ENCODE results near the gene CLSTN2. TPM values are rescaled to one million over a fixed set of nuclear protein-coding genes. Genes with fewer than 3 reads are reported as not detected.

Gene CLSTN2
- total and polyA plus RNA-seq, 2 of the 4 experiments (the other 2 are of a cell fraction): under 0.01 to 0.07 TPM

GRCh38 chr3:140022066-140022770, 87.2 kb downstream of the CLSTN2 start:
- no peak for ATAC-seq (ENCODE audit: low read depth)

More at GRCh38 chr3:140022066-140022770, 87.2 kb downstream of the CLSTN2 start:
- Histone ChIP-seq H2AK5ac (ENCODE audit: low read depth, low read length) (no peak overlapping the region), H3K14ac (replicated peaks; ENCODE audit: low read depth, low read length) (no peak overlapping the region), H4K5ac (ENCODE audit: low read depth, low read length) (no peak overlapping the region), H4K91ac (ENCODE audit: insufficient read depth, low read depth, low read length) (no peak overlapping the region), H3K79me1 (ENCODE audit: low read depth in 1 of 2, low read length in 2 of 2) (no peaks in the 10 kb centered on the region), H3K27me3 (ENCODE audit: control insufficient read depth, insufficient read depth, low read length) (no peaks in the 10 kb centered on the region), H2AFZ (replicated peaks; ENCODE audit: low read length, poor library complexity) (no peak overlapping the region), H3K4ac (ENCODE audit: low read depth, low read length) (no peak overlapping the region), H3K4me1 (ENCODE audit: control insufficient read depth, insufficient read depth, low read length) (no peaks in the 10 kb centered on the region), H3K27ac (ENCODE audit: insufficient read depth, low read length) (no peak overlapping the region), H3K9me3 (ENCODE audit: control insufficient read depth, insufficient read depth, low read length) (no peaks in the 10 kb centered on the region), H3K9me1 (ENCODE audit: insufficient read depth, low read length) (no peaks in the 10 kb centered on the region), H2BK5ac (ENCODE audit: low read depth, low read length, poor library complexity, severe bottlenecking) (no peak overlapping the region), H2BK15ac (ENCODE audit: low read depth, low read length) (no peak overlapping the region), H3K9ac (ENCODE audit: low read depth, low read length) (no peak overlapping the region), H4K20me1 (ENCODE audit: insufficient read depth, low read length) (no peaks in the 10 kb centered on the region), H2AK9ac (replicated peaks; ENCODE audit: low read depth, low read length, poor library complexity) (no peak overlapping the region), H3K18ac (ENCODE audit: low read depth, low read length) (no peak overlapping the region), H3K56ac (ENCODE audit: extremely low read depth, insufficient read depth, low read length) (no peak overlapping the region), H2BK20ac (ENCODE audit: low read depth, low read length) (no peak overlapping the region), H4K8ac (ENCODE audit: low read depth in 2 of 2, low read length in 2 of 2) (no peak overlapping the region), H3K36me3 (ENCODE audit: control insufficient read depth, insufficient read depth, low read length) (no peaks in the 10 kb centered on the region), H3K4me3 (ENCODE audit: insufficient read depth, low read depth, low read length) (no peak overlapping the region), H2BK120ac (ENCODE audit: low read depth, low read length) (no peak overlapping the region), H3K4me2 (ENCODE audit: low read depth, low read length) (no peak overlapping the region), H3K23ac (ENCODE audit: low read depth, low read length) (no peak overlapping the region)
- ChIA-PET CTCF (no interaction called here), POLR2A (ENCODE audit: unreplicated experiment) (no interaction called here)
- WGBS, 2 experiments (ENCODE audit: extremely low coverage in 2 of 2, insufficient read length in 1 of 2): 26% methylated on average over 5 of the region's 5 CpGs; no CpG with 5 or more reads in 1 of the 2 experiments
- in situ Hi-C loops (cut with MboI; ENCODE audit: low sequenced_read_pairs) (no loop called here), intact Hi-C loops (cut with micrococcal nuclease) (no loop called here), dilution Hi-C loops (cut with HindIII; ENCODE audit: low sequenced_read_pairs, unreplicated experiment) (no loop called here)
- no TSS peak for BruUV-seq (replicated peaks)
- DNase-seq: no peak
- TF ChIP-seq MAZ (IDR thresholded peaks at IDR 0.05; ENCODE audit: borderline replicate concordance, low read depth, low read length): no peak
- no peak for TF ChIP-seq MAFK (IDR thresholded peaks at IDR 0.05; ENCODE audit: low read depth, low read length)
- no peak for TF ChIP-seq USF2 (IDR thresholded peaks at IDR 0.05; ENCODE audit: low read depth, low read length)
- no peak for TF ChIP-seq RFX5 (IDR thresholded peaks at IDR 0.05; ENCODE audit: low read depth, low read length)
- TF ChIP-seq FOS (IDR thresholded peaks at IDR 0.05; ENCODE audit: low read depth, low read length): no peak
- no peak for TF ChIP-seq BHLHE40 (IDR thresholded peaks at IDR 0.05; ENCODE audit: low read depth, low read length)
- TF ChIP-seq CEBPB (IDR thresholded peaks at IDR 0.05; ENCODE audit: low read depth, low read length): no peak
- no peak for TF ChIP-seq NFE2L2 (IDR thresholded peaks at IDR 0.05; ENCODE audit: low read depth, low read length)
- TF ChIP-seq POLR2A (IDR thresholded peaks at IDR 0.05; ENCODE audit: low read depth, low read length): no peak
- TF ChIP-seq RAD21 (IDR thresholded peaks at IDR 0.05; ENCODE audit: low read length): no peak
- TF ChIP-seq SMC3 (IDR thresholded peaks at IDR 0.05; ENCODE audit: low read depth, low read length): no peak

All from IMR-90 (cell line).